ENCODE data around the gene PYGM. TPM values are rescaled to one million over a fixed set of nuclear protein-coding genes. Genes with fewer than 3 reads are reported as not detected.

PYGM gene
- total RNA-seq, 2 donors from 2014 or later, result 17.8 to 84.7 TPM

GRCh38 chr11:64777449-64778222 is 17.9 kb upstream of the PYGM start:
- Histone ChIP-seq H3K9me3 (no peaks in the 10 kb centered on the region), H3K27ac (peak overlapping the region; percentile 98 to 100), H3K36me3 (peaks cover 49% of the 10 kb centered on the region), H3K27me3 (no peaks in the 10 kb centered on the region), H3K4me3 (peak overlapping the region; percentile 92 to 100), H3K4me1 (peaks cover 0 to 53% of the 10 kb centered on the region in 2 donors)
- DNase-seq (ENCODE audit: low spot score), result peak; percentile 75
- TF ChIP-seq, protein P1, sequence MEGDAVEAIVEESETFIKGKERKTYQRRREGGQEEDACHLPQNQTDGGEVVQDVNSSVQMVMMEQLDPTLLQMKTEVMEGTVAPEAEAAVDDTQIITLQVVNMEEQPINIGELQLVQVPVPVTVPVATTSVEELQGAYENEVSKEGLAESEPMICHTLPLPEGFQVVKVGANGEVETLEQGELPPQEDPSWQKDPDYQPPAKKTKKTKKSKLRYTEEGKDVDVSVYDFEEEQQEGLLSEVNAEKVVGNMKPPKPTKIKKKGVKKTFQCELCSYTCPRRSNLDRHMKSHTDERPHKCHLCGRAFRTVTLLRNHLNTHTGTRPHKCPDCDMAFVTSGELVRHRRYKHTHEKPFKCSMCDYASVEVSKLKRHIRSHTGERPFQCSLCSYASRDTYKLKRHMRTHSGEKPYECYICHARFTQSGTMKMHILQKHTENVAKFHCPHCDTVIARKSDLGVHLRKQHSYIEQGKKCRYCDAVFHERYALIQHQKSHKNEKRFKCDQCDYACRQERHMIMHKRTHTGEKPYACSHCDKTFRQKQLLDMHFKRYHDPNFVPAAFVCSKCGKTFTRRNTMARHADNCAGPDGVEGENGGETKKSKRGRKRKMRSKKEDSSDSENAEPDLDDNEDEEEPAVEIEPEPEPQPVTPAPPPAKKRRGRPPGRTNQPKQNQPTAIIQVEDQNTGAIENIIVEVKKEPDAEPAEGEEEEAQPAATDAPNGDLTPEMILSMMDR (IDR thresholded peaks at IDR 0.05), result no peak

- Histone ChIP-seq H3K27ac (peak overlapping the region; percentile 81 to 100), H3K9me3 (no peaks in the 10 kb centered on the region), H3K27me3 (no peaks in the 10 kb centered on the region), H3K36me3 (peaks cover 56% of the 10 kb centered on the region), H3K4me1 (peaks cover 0 to 57% of the 10 kb centered on the region in 2 donors), H3K4me3 (peak overlapping the region; percentile 92 to 100)
- DNase-seq (ENCODE audit: low spot score), result no peak
- TF ChIP-seq, protein P1 (IDR thresholded peaks at IDR 0.05), result no peak
Measured at GRCh38 chr11:64776875-64777274, 17.1 kb upstream of the PYGM start.

DNA sequence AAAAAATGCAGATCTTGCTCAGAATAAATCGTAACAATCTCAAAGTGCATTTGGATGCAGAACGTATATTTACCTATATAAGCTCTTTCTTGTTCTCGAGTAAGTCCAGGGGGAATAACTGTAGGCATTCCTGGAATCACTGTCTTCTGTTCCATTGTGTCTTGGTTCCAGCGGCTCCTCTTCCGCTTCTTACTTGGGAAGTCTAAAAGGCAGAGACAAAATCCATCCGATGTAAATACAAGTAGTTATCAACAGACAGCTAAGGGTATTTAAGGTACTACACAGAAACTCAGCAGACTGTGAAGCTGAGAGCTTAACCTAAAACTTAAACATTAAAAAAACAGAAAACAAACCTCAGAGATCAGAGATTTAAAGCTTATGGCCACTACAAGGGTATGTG is 16.7 kb upstream of the PYGM start:
- no peak for DNase-seq (ENCODE audit: low spot score)
- Histone ChIP-seq H3K36me3 (peaks cover 61% of the 10 kb centered on the region), H3K9me3 (no peaks in the 10 kb centered on the region), H3K27me3 (no peaks in the 10 kb centered on the region), H3K27ac (peak overlapping the region in 1 of 2 donors; percentile 81), H3K4me1 (peaks cover 0 to 58% of the 10 kb centered on the region in 2 donors), H3K4me3 (peak overlapping the region in 1 of 2 donors; percentile 92)
- TF ChIP-seq, protein P1 (IDR thresholded peaks at IDR 0.05), result no peak

DNA sequence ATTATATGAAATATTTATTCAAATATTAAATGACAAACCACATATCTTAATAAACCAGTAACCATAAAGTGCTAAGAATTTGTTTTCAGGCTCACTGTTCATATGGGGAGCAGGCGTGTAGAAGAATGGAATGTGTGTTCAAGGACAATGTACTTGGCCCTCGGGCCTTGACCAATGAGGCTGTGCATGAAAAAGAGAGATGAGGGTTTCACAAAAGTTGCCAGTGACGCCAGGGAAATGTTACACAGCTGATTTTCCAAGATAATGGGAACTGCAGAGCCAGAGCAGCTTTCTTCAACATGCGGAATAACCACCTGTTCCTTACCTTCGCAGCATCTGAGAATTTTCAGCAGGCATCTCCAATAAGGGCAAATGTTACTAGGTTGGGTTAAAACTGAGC is 14.4 kb upstream of the PYGM start:
- Histone ChIP-seq H3K4me1 (peaks cover 0 to 52% of the 10 kb centered on the region in 2 donors), H3K4me3 (no peak overlapping the region), H3K27me3 (no peaks in the 10 kb centered on the region), H3K36me3 (peaks cover 82% of the 10 kb centered on the region), H3K9me3 (no peaks in the 10 kb centered on the region), H3K27ac (no peak overlapping the region)
- no peak for DNase-seq (ENCODE audit: low spot score)
- TF ChIP-seq, protein P1 (IDR thresholded peaks at IDR 0.05), result no peak

DNA sequence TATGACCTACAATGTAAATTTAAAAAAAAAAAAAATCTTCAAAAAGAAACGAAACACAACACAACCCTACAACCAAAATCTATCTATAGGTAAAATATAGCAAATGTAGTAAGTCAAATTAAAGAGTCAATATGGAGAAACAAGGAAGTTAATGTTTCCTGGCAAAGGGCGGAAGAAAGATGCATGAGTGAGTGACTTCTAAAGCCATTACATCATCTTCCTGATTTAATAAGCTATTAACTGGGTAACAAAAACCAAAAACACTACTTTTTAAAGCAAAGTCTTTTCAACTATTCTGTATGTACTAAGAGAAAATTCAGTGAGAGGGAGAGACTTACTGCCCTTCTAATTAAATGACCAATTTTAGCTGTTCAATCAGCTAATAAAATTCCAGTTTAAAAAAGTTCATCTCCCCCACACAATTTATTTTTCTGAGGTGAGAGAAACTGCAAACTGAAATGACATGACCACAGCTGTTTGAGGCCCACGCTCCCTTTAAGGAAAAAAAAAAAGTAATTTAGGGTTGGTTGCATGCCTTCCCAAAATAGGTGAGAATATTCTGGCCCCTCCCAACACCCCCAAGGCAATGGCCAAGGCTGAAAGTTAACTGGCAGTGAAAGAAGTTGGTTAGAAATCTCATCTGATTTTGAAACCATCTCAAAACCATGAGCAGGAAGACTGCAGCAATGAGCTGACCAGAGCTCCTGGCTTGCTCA is 12.7 kb upstream of the PYGM start:
- DNase-seq (ENCODE audit: low spot score), result no peak
- TF ChIP-seq, protein P1 (IDR thresholded peaks at IDR 0.05), result no peak

More for the DNA sequence above, 12.7 kb upstream of the PYGM start:
- Histone ChIP-seq H3K27ac (no peak overlapping the region), H3K27me3 (no peaks in the 10 kb centered on the region), H3K4me3 (no peak overlapping the region), H3K9me3 (no peaks in the 10 kb centered on the region), H3K36me3 (peaks cover 98% of the 10 kb centered on the region), H3K4me1 (peaks cover 0 to 58% of the 10 kb centered on the region in 2 donors)
